Urothelium cell line (cell line): Measurements from ENCODE around the gene CDK5RAP2.

ENCODE experiments used
- DNase-seq: peaks from one replicate; pipeline ENCODE4 v3.0.0; 2011; ENCODE audit warnings: low spot score, mixed read lengths
- FAIRE-seq: peaks from 2 replicates; lab custom pipeline; 2011; peaks lifted over from hg19 to GRCh38; lab: Jason Lieb, UNC

CDK5RAP2 gene

GRCh38 chr9:120388003-120388855 lies 191.7 kb downstream of the CDK5RAP2 start:
- FAIRE-seq: no peak
- DNase-seq: no peak

- DNase-seq (no peak), FAIRE-seq (no peak)
These were observed 192.5 kb downstream of the CDK5RAP2 start for GRCh38 chr9:120387257-120388002.

- FAIRE-seq (no peak), DNase-seq (no peak)
These were observed 193.4 kb downstream of the CDK5RAP2 start for GRCh38 chr9:120386390-120387131.

- FAIRE-seq: no peak
- no peak for DNase-seq
These were observed 194.2 kb downstream of the CDK5RAP2 start for GRCh38 chr9:120385606-120386389.

GRCh38 chr9:120384925-120385272 lies 195.1 kb downstream of the CDK5RAP2 start:
- FAIRE-seq (no peak), DNase-seq (no peak)

- DNase-seq: no peak
- FAIRE-seq: no peak
These were observed 195.7 kb downstream of the CDK5RAP2 start for GRCh38 chr9:120383999-120384924.

- FAIRE-seq (no peak), DNase-seq (no peak)
These were observed 196.4 kb downstream of the CDK5RAP2 start for GRCh38 chr9:120383611-120383998.

- DNase-seq: no peak
- FAIRE-seq: no peak
These were observed 197.5 kb downstream of the CDK5RAP2 start for GRCh38 chr9:120382453-120382852.

- no peak for FAIRE-seq
These were observed 198.1 kb downstream of the CDK5RAP2 start for GRCh38 chr9:120381839-120382238.

GRCh38 chr9:120379611-120380010 lies 200.4 kb downstream of the CDK5RAP2 start:
- FAIRE-seq: no peak
- DNase-seq: no peak

More at GRCh38 chr9:120381839-120382238, 198.1 kb downstream of the CDK5RAP2 start:
- no peak for DNase-seq

GRCh38 chr9:120378680-120379079 lies 201.3 kb downstream of the CDK5RAP2 start:
- no peak for FAIRE-seq

GRCh38 chr9:120377268-120378159 lies 202.5 kb downstream of the CDK5RAP2 start:
- DNase-seq (no peak), FAIRE-seq (no peak)

More at GRCh38 chr9:120378680-120379079, 201.3 kb downstream of the CDK5RAP2 start:
- DNase-seq: no peak

GRCh38 chr9:120376101-120376500 lies 203.9 kb downstream of the CDK5RAP2 start:
- FAIRE-seq (no peak), DNase-seq (no peak)

- DNase-seq (no peak), FAIRE-seq (no peak)
These were observed 204.7 kb downstream of the CDK5RAP2 start for GRCh38 chr9:120375316-120375715.

- FAIRE-seq: no peak
- DNase-seq: no peak
These were observed 205.2 kb downstream of the CDK5RAP2 start for GRCh38 chr9:120374817-120375216.

- FAIRE-seq (no peak), DNase-seq (no peak)
These were observed 205.7 kb downstream of the CDK5RAP2 start for GRCh38 chr9:120374239-120374638.

- no peak for DNase-seq
- FAIRE-seq: no peak
These were observed 207.9 kb downstream of the CDK5RAP2 start for GRCh38 chr9:120372040-120372439.

- FAIRE-seq: no peak
- no peak for DNase-seq
These were observed 210.3 kb downstream of the CDK5RAP2 start for GRCh38 chr9:120369608-120370220.
